Measurements from ENCODE around the gene ELOVL7.

ELOVL7 gene

DNA sequence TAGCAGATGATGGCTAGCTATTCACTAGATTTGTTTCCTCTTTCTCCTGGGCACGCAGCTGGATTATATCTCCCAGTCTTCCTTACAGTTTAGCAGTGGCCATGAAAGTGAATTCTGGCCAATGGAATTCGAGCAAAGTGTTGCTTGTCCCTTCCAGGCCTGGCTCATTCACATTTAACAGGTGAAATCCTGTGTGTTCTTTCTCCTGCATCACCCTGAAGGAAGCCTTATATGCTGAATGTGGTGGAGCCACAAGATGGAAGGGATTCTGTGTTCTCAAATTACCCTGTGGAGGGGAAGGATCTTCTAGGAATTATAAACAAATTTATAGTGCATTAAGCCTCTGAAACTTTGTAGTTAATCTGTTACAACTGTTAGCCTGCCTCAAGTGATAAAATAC lies 8.2 kb upstream of the ELOVL7 start:
- Histone ChIP-seq H3K9me2 (replicated peaks; ENCODE audit: insufficient read depth, low read length) (no peaks in the 10 kb centered on the region), H3K27ac (ENCODE audit: low read depth, low read length) (no peak overlapping the region)

DNA sequence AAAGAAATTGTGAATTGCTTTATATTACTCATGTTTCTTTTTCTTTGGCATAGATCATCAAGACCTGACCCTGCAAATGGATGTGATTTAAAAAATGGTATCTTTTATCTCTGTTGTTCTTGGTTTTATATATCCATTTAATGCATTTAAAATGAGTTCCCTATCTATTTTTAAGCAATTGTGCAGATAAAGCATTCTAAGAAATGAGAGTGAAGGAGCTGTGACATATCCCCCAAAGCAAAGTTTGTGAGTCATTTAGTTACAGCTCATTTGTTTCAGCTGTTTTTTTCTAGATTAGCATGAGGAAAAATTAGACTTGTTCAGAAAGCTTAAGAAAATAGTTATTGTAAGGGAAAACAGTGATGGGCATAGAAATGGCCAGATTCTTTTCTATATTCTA lies 7.6 kb upstream of the ELOVL7 start:
- Histone ChIP-seq H3K9ac (ENCODE audit: low read length) (no peak overlapping the region), H3K4me3 (ENCODE audit: insufficient read depth, low read length, poor library complexity, severe bottlenecking) (no peak overlapping the region), H3K79me2 (ENCODE audit: insufficient read depth, low read length) (no peaks in the 10 kb centered on the region), H3F3A (ENCODE audit: insufficient read depth) (no peaks in the 10 kb centered on the region), H3K27me3 (ENCODE audit: low read length) (no peaks in the 10 kb centered on the region), H3K9me3 (ENCODE audit: insufficient read depth, low read length) (no peaks in the 10 kb centered on the region), H3K9me2 (replicated peaks; ENCODE audit: insufficient read depth, low read length) (no peaks in the 10 kb centered on the region), H3K36me3 (ENCODE audit: low read length) (no peaks in the 10 kb centered on the region), H3K27ac (ENCODE audit: low read depth, low read length) (no peak overlapping the region), H2AFZ (ENCODE audit: low read depth, low read length, severe bottlenecking) (no peak overlapping the region), H3K4me2 (ENCODE audit: low read depth, low read length, poor library complexity, severe bottlenecking) (no peak overlapping the region), H4K20me1 (ENCODE audit: low read depth, low read length) (no peaks in the 10 kb centered on the region)
- TF ChIP-seq CTCF (IDR thresholded peaks at IDR 0.05; ENCODE audit: insufficient read depth, low read length, poor library complexity, severe bottlenecking) (no peak), EZH2phosphoT487 (conservative IDR thresholded peaks at IDR 0.05; ENCODE audit: low read length) (no peak)

More for the DNA sequence above, 8.2 kb upstream of the ELOVL7 start:
- no peak overlapping the region for H3K9ac ChIP-seq (ENCODE audit: low read length)
- H3F3A ChIP-seq (ENCODE audit: insufficient read depth) = no peaks in the 10 kb centered on the region
- H3K36me3 ChIP-seq (ENCODE audit: low read length) = no peaks in the 10 kb centered on the region
- H3K4me2 ChIP-seq (ENCODE audit: low read depth, low read length, poor library complexity, severe bottlenecking) = no peak overlapping the region
- no peak overlapping the region for H2AFZ ChIP-seq (ENCODE audit: low read depth, low read length, severe bottlenecking)
- no peaks in the 10 kb centered on the region for H4K20me1 ChIP-seq (ENCODE audit: low read depth, low read length)
- TF ChIP-seq EZH2phosphoT487 (conservative IDR thresholded peaks at IDR 0.05; ENCODE audit: low read length) = no peak
- no peak for TF ChIP-seq CTCF (IDR thresholded peaks at IDR 0.05; ENCODE audit: insufficient read depth, low read length, poor library complexity, severe bottlenecking)
- H3K27me3 ChIP-seq (ENCODE audit: low read length) = no peaks in the 10 kb centered on the region
- no peaks in the 10 kb centered on the region for H3K9me3 ChIP-seq (ENCODE audit: insufficient read depth, low read length)
- H3K79me2 ChIP-seq (ENCODE audit: insufficient read depth, low read length) = no peaks in the 10 kb centered on the region
- H3K4me3 ChIP-seq (ENCODE audit: insufficient read depth, low read length, poor library complexity, severe bottlenecking) = no peak overlapping the region

DNA sequence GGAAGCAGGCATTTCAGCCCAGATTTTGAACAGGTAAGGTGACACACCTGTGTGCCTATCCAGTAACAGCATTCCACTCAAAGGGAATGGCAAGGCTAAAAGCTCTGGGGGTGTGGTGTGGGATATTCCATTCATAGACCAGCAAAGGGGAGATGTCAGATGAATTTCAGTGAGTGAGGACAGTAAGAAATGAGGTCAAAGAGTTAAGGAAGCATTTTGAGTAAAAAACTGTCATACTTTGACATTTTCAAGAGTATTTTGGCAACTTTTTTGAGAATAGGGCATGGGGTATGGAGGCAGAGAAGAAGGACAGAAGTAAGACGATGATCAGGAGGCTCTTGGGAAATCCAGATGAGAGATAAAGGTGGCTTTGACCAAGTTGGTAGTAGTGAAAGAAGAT lies 2.2 kb upstream of the ELOVL7 start:
- H3K4me2 ChIP-seq (ENCODE audit: low read depth, low read length, poor library complexity, severe bottlenecking) = no peak overlapping the region
- H3K27ac ChIP-seq (ENCODE audit: low read depth, low read length) = no peak overlapping the region
- TF ChIP-seq EZH2phosphoT487 (conservative IDR thresholded peaks at IDR 0.05; ENCODE audit: low read length) (no peak), CTCF (IDR thresholded peaks at IDR 0.05; ENCODE audit: insufficient read depth, low read length, poor library complexity, severe bottlenecking) (no peak)

More for the DNA sequence above, 2.2 kb upstream of the ELOVL7 start:
- no peaks in the 10 kb centered on the region for H3F3A ChIP-seq (ENCODE audit: insufficient read depth)
- no peaks in the 10 kb centered on the region for H3K27me3 ChIP-seq (ENCODE audit: low read length)
- H3K4me3 ChIP-seq (ENCODE audit: insufficient read depth, low read length, poor library complexity, severe bottlenecking) = no peak overlapping the region
- no peaks in the 10 kb centered on the region for H3K9me3 ChIP-seq (ENCODE audit: insufficient read depth, low read length)
- H4K20me1 ChIP-seq (ENCODE audit: low read depth, low read length) = no peaks in the 10 kb centered on the region
- H3K36me3 ChIP-seq (ENCODE audit: low read length) = no peaks in the 10 kb centered on the region
- H3K79me2 ChIP-seq (ENCODE audit: insufficient read depth, low read length) = no peaks in the 10 kb centered on the region
- no peaks in the 10 kb centered on the region for H3K9me2 ChIP-seq (replicated peaks; ENCODE audit: insufficient read depth, low read length)
- H3K9ac ChIP-seq (ENCODE audit: low read length) = no peak overlapping the region
- H2AFZ ChIP-seq (ENCODE audit: low read depth, low read length, severe bottlenecking) = no peak overlapping the region
